Loucy (cell line): ENCODE data around the gene SLAMF7.
"Not testable (repeated sequence)": the region's sequence is repeated elsewhere in the genome, so short reads cannot be mapped to it uniquely, and the experiment has no call there.

Experiments used
- H2AFZ ChIP-seq: fragments of 200-600 bp; sonication (generic); 2 replicates; pipeline ENCODE4 v1.6.0; 2016; ENCODE audit warnings: antibody characterized with exemption, mild to moderate bottlenecking, low read length, moderate library complexity
- H3F3A ChIP-seq: fragments of 200-600 bp; 2 replicates; pipeline ENCODE4 v1.6.0; 2016; ENCODE audit warnings: antibody characterized with exemption, low read depth, mild to moderate bottlenecking
- H3K27me3 ChIP-seq: fragments of 200-600 bp; sonication (generic); 2 replicates; pipeline ENCODE4 v1.6.1; 2014; ENCODE audit warnings: low read length, mild to moderate bottlenecking; ENCODE audit not compliant: insufficient read depth, poor library complexity, severe bottlenecking
- H3K36me3 ChIP-seq: fragments of 200-600 bp; sonication (generic); 2 replicates; pipeline ENCODE4 v1.6.1; 2016; ENCODE audit warnings: low read length; ENCODE audit not compliant: insufficient read depth
- H3K4me1 ChIP-seq: fragments of 200-600 bp; sonication (generic); 2 replicates; pipeline ENCODE4 v1.5.1; 2014; ENCODE audit warnings: low read length, mild to moderate bottlenecking; ENCODE audit not compliant: insufficient read depth, poor library complexity, severe bottlenecking
- H3K4me2 ChIP-seq: fragments of 200-600 bp; sonication (generic); 2 replicates; pipeline ENCODE4 v1.6.0; 2014; ENCODE audit warnings: antibody characterized with exemption, low read length, low read depth, mild to moderate bottlenecking; ENCODE audit not compliant: poor library complexity, severe bottlenecking
- H3K4me3 ChIP-seq: fragments of 200-600 bp; sonication (generic); 2 replicates; pipeline ENCODE4 v1.5.1; 2014; ENCODE audit warnings: low read length, mild to moderate bottlenecking, mixed read lengths; ENCODE audit not compliant: poor library complexity, severe bottlenecking
- H3K79me2 ChIP-seq: fragments of 200-600 bp; sonication (generic); 2 replicates; pipeline ENCODE4 v1.6.1; 2014; ENCODE audit warnings: low read length; ENCODE audit not compliant: insufficient read depth
- H3K9ac ChIP-seq: fragments of 200-600 bp; sonication (generic); 2 replicates; pipeline ENCODE4 v1.6.0; 2014; ENCODE audit warnings: mild to moderate bottlenecking, low read depth, low read length, moderate library complexity; ENCODE audit not compliant: poor library complexity, severe bottlenecking
- H3K9me2 ChIP-seq: fragments of 200-600 bp; sonication (generic); replicated peaks from 2 replicates; pipeline ENCODE4 v1.6.1; 2016; ENCODE audit warnings: low read depth, low read length, mixed read lengths
- H3K9me3 ChIP-seq: fragments of 200-600 bp; sonication (generic); 2 replicates; pipeline ENCODE4 v1.6.1; 2014; ENCODE audit warnings: mild to moderate bottlenecking, antibody characterized with exemption, low read length, low read depth; ENCODE audit not compliant: insufficient read depth
- H4K20me1 ChIP-seq: fragments of 200-600 bp; sonication (generic); 2 replicates; pipeline ENCODE4 v1.6.0; 2014; ENCODE audit warnings: antibody characterized with exemption, low read length, mild to moderate bottlenecking; ENCODE audit not compliant: insufficient read depth, poor library complexity, severe bottlenecking
- CTCF ChIP-seq: fragments of 200-600 bp; sonication (generic); conservative IDR thresholded peaks from 2 replicates; pipeline ENCODE4 v1.5.1; 2014; ENCODE audit warnings: mild to moderate bottlenecking, antibody characterized with exemption, low read length
- EZH2phosphoT487 ChIP-seq: fragments of 200-600 bp; IDR thresholded peaks from 2 replicates; pipeline ENCODE4 v1.6.1; 2018; ENCODE audit warnings: antibody characterized with exemption, mild to moderate bottlenecking, moderate library complexity, borderline replicate concordance

Gene SLAMF7

GRCh38 chr1:160711602-160712311, 27.3 kb upstream of the SLAMF7 start, which contains the start of gene CD48:
Gene CD48 (minus strand): TSS chr1:160711822. CDS start chr1:160711763, 59 bp downstream.
- H3K4me2 ChIP-seq, result peak within 1 kb of the TSS; percentile 95
- TF ChIP-seq CTCF (no peak), EZH2phosphoT487 (no peak; the same call in 1 of the 2 replicates)
- 0 out of 2 replicates have a peak, but pooled peaks cover 7% of the 10 kb centered on the region for H3F3A ChIP-seq
- H3K79me2 ChIP-seq, result peaks cover 41% of the 10 kb centered on the region
- H3K9me2 ChIP-seq, result no peaks in the 10 kb centered on the region
- H3K36me3 ChIP-seq, result no peaks in the 10 kb centered on the region
- peaks cover 69% of the 10 kb centered on the region for H3K4me1 ChIP-seq
- H3K9me3 ChIP-seq, result no peaks in the 10 kb centered on the region
- no peaks in the 10 kb centered on the region for H3K27me3 ChIP-seq
- H3K9ac ChIP-seq, result peak within 1 kb of the TSS; percentile 78
- no peaks in the 10 kb centered on the region for H4K20me1 ChIP-seq
- H3K4me3 ChIP-seq, result peak within 1 kb of the TSS; percentile 82
- H2AFZ ChIP-seq, result no peak within 1 kb of the TSS

GRCh38 chr1:160712525-160713080, 26.4 kb upstream of the SLAMF7 start:
- not testable (repeated sequence) for H4K20me1 ChIP-seq, H2AFZ ChIP-seq, H3F3A ChIP-seq, H3K9me2 ChIP-seq, H3K36me3 ChIP-seq, H3K9me3 ChIP-seq, H3K27me3 ChIP-seq, H3K9ac ChIP-seq
- H3K4me2 ChIP-seq, result peak overlapping the region; percentile 95
- peak overlapping the region; percentile 82 for H3K4me3 ChIP-seq
- peaks cover 61% of the 10 kb centered on the region for H3K4me1 ChIP-seq
- H3K79me2 ChIP-seq, result peaks cover 37% of the 10 kb centered on the region

- Histone ChIP-seq H3K79me2 (peaks cover 32% of the 10 kb centered on the region), H3K9ac (no peak overlapping the region), H3K9me3 (no peaks in the 10 kb centered on the region), H3K9me2 (no peaks in the 10 kb centered on the region), H3F3A (0 out of 2 replicates have a peak, but pooled peaks cover 7% of the 10 kb centered on the region), H3K36me3 (no peaks in the 10 kb centered on the region), H3K4me2 (peak overlapping the region; percentile 95), H3K4me1 (peaks cover 55% of the 10 kb centered on the region), H3K27me3 (no peaks in the 10 kb centered on the region), H3K4me3 (no peak overlapping the region), H2AFZ (no peak overlapping the region), H4K20me1 (no peaks in the 10 kb centered on the region)
- TF ChIP-seq EZH2phosphoT487 (no peak), CTCF (no peak)
Observed at GRCh38 chr1:160713161-160713560, 25.9 kb upstream of the SLAMF7 start.

GRCh38 chr1:160714034-160714648, 24.9 kb upstream of the SLAMF7 start:
- Histone ChIP-seq H3K4me1 (peaks cover 46% of the 10 kb centered on the region), H3K79me2 (peaks cover 22% of the 10 kb centered on the region)
- H3K4me3 ChIP-seq, H3K9ac ChIP-seq, H3K27me3 ChIP-seq, H3K9me2 ChIP-seq, H3F3A ChIP-seq, H2AFZ ChIP-seq, H3K4me2 ChIP-seq, H3K36me3 ChIP-seq, H3K9me3 ChIP-seq, H4K20me1 ChIP-seq: not testable (repeated sequence)
